ENCODE results near the gene DUS2.

DNA sequence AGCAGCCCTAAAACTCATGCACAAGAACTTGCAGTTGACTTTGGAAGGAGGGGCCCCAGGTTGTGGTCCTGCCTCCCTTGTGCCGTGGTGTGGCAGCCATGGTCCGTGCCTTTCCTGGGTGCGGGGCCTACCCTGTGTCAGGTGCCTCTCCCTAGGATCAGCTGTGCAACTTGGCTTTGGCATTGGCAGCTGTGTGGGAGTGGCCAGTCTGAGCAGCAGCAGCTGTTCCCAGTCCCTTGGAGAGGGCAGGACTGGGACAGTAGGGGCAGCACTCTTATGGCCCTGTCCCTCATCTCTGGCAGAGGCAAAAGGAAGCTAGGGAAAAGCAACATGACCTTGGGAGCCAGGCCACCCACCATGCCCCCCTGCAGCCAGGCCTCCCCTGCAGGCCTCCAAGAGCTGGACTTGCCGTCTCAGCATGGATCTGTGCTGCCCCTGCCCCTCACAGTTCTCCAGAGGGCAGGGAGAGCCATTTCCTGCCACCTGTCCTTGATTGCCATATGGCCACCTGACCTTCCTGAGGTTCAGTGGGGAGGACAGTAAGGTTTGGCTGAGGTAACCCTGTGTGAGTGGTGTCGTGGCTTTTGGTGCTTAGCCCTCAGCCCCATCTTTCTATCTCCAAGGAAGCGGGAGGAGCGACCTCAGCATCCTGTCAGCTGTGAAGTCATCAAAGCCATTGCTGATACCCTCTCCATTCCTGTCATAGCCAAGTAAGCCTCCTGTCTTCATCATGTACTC, 46.6 kb downstream of the DUS2 start:
- TF ChIP-seq, protein P1, sequence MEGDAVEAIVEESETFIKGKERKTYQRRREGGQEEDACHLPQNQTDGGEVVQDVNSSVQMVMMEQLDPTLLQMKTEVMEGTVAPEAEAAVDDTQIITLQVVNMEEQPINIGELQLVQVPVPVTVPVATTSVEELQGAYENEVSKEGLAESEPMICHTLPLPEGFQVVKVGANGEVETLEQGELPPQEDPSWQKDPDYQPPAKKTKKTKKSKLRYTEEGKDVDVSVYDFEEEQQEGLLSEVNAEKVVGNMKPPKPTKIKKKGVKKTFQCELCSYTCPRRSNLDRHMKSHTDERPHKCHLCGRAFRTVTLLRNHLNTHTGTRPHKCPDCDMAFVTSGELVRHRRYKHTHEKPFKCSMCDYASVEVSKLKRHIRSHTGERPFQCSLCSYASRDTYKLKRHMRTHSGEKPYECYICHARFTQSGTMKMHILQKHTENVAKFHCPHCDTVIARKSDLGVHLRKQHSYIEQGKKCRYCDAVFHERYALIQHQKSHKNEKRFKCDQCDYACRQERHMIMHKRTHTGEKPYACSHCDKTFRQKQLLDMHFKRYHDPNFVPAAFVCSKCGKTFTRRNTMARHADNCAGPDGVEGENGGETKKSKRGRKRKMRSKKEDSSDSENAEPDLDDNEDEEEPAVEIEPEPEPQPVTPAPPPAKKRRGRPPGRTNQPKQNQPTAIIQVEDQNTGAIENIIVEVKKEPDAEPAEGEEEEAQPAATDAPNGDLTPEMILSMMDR (conservative IDR thresholded peaks at IDR 0.05 in 1 of 2, IDR thresholded peaks at IDR 0.05 in 1 of 2; ENCODE audit: extremely low read depth in 1 of 2, insufficient read depth in 1 of 2, low read depth in 1 of 2, low read length in 2 of 2): no peak
- TF ChIP-seq EZH2 (IDR thresholded peaks at IDR 0.05; ENCODE audit: borderline replicate concordance, low read length): no peak

Measured in mammary epithelial cell (primary cell).